PC-3 (cell line): ENCODE data around the gene DMD. TPM values are rescaled to one million over a fixed set of nuclear protein-coding genes. Genes with fewer than 3 reads are reported as not detected.

Experiments used
- ATAC-seq: fragments of 200-7000 bp; cut with Tn5 transposase; 2 replicates; pipeline ENCODE4 v1.9.1; 2020; ENCODE audit warnings: mild to moderate bottlenecking, moderate library complexity
- BruUV-seq: library from RNA; stranded (reverse); fragments of 400-500 nt; replicated peaks from 2 replicates; lab custom pipeline; 2021; lab: Mats Ljungman, UMichigan
- CTCF ChIA-PET: fragments of 300-600 bp; sonication (Branson Sonifier 250); formaldehyde crosslinking; loops from one replicate; lab custom pipeline; 2022; ENCODE audit warnings: antibody characterized with exemption; lab: Charles Lee
- POLR2A ChIA-PET: fragments of 300-600 bp; sonication (Branson Sonifier 250); formaldehyde crosslinking; loops from one replicate; lab custom pipeline; 2022; ENCODE audit warnings: antibody characterized with exemption; ENCODE audit not compliant: unreplicated experiment; lab: Charles Lee
- DNase-seq: peaks from one replicate; pipeline ENCODE4 v3.0.0-alpha.2; 2015
- H2AFZ ChIP-seq: fragments of 300-600 bp; sonication (generic); 2 replicates; pipeline ENCODE4 v1.6.0; 2016; ENCODE audit warnings: antibody characterized with exemption, low read length
- H3F3A ChIP-seq: fragments of 300-600 bp; sonication (generic); one replicate; pipeline ENCODE4 v1.6.0; 2017; ENCODE audit warnings: antibody characterized with exemption, low read length, control low read depth, mild to moderate bottlenecking; ENCODE audit not compliant: unreplicated experiment
- H3K27ac ChIP-seq: fragments of 300-600 bp; sonication (generic); 2 replicates; pipeline ENCODE4 v1.5.1; 2016; ENCODE audit warnings: mild to moderate bottlenecking, low read length
- H3K27me3 ChIP-seq: fragments of 300-600 bp; sonication (generic); 2 replicates; pipeline ENCODE4 v1.6.1; 2016; ENCODE audit warnings: low read length, mixed read lengths
- H3K36me3 ChIP-seq: fragments of 300-600 bp; sonication (generic); 2 replicates; pipeline ENCODE4 v1.6.1; 2016; ENCODE audit warnings: low read depth, mixed run types, low read length, mixed read lengths
- H3K4me1 ChIP-seq: fragments of 300-600 bp; sonication (generic); 2 replicates; pipeline ENCODE4 v1.5.1; 2016; ENCODE audit warnings: low read length; ENCODE audit not compliant: insufficient read depth
- H3K4me2 ChIP-seq: fragments of 300-600 bp; sonication (generic); 2 replicates; pipeline ENCODE4 v1.6.0; 2016; ENCODE audit warnings: low read length
- H3K4me3 ChIP-seq: fragments of 300-600 bp; sonication (generic); 2 replicates; pipeline ENCODE4 v1.5.1; 2016; ENCODE audit warnings: mild to moderate bottlenecking, low read length, mixed read lengths
- H3K79me2 ChIP-seq: fragments of 300-600 bp; sonication (generic); 2 replicates; pipeline ENCODE4 v1.6.1; 2017; ENCODE audit warnings: low read length, mixed read lengths
- H3K9ac ChIP-seq: fragments of 300-600 bp; sonication (generic); 2 replicates; pipeline ENCODE4 v1.6.0; 2016; ENCODE audit warnings: mild to moderate bottlenecking, low read length
- H3K9me2 ChIP-seq: fragments of 300-600 bp; sonication (generic); replicated peaks from 2 replicates; pipeline ENCODE4 v1.6.1; 2016; ENCODE audit warnings: mixed run types, low read length, mixed read lengths
- H3K9me3 ChIP-seq: fragments of 300-600 bp; sonication (generic); 2 replicates; pipeline ENCODE4 v1.6.1; 2016; ENCODE audit warnings: low read length, mixed read lengths
- H4K20me1 ChIP-seq: fragments of 300-600 bp; sonication (generic); 2 replicates; pipeline ENCODE4 v1.6.1; 2016; ENCODE audit warnings: low read length, mixed read lengths
- CTCF ChIP-seq: fragments of 300-600 bp; sonication (generic); conservative IDR thresholded peaks from 2 replicates; pipeline ENCODE4 v1.5.1; 2017; ENCODE audit warnings: antibody characterized with exemption, low read depth, mild to moderate bottlenecking, low read length
- EZH2 ChIP-seq: fragments of 300-600 bp; sonication (generic); IDR thresholded peaks from one replicate; pipeline ENCODE4 v1.6.1; 2017; ENCODE audit warnings: antibody characterized with exemption, mild to moderate bottlenecking, low read length; ENCODE audit not compliant: unreplicated experiment
- EZH2phosphoT487 ChIP-seq: fragments of 300-600 bp; sonication (generic); IDR thresholded peaks from 2 replicates; pipeline ENCODE4 v1.6.1; 2018; ENCODE audit warnings: mild to moderate bottlenecking, antibody characterized with exemption, low read length, borderline replicate concordance
- intact Hi-C: fragments of 100-400 bp; cut with micrococcal nuclease; formaldehyde crosslinking; loops from 2 replicates; pipeline ENCODE4 v1.9.0; 2023
- total RNA-seq: library from RNA; depleted of rRNA; stranded (reverse); fragments of >200 nt; gene quantifications from 2 replicates; pipeline ENCODE4 v1.2.3, GENCODE V29; 2014

DMD gene
- total RNA-seq, 1 experiment from 2014 or later, result not detected

GRCh38 chrX:31279359-31279758, 1932.0 kb downstream of the DMD start:
- H3K27ac ChIP-seq, result no peak overlapping the region
- intact Hi-C loops, result no loop called here
- H3F3A ChIP-seq, result no peaks in the 10 kb centered on the region
- H3K79me2 ChIP-seq, result no peaks in the 10 kb centered on the region
- ChIA-PET POLR2A (no interaction called here), CTCF (no interaction called here)
- H3K27me3 ChIP-seq, result no peaks in the 10 kb centered on the region
- H3K4me3 ChIP-seq, result no peak overlapping the region
- BruUV-seq, result no TSS peak
- no peaks in the 10 kb centered on the region for H3K9me2 ChIP-seq
- no peak overlapping the region for H3K9ac ChIP-seq
- no peaks in the 10 kb centered on the region for H3K9me3 ChIP-seq
- no peaks in the 10 kb centered on the region for H4K20me1 ChIP-seq
- H2AFZ ChIP-seq, result no peak overlapping the region
- ATAC-seq (no peak), DNase-seq (peak; percentile 3)
- H3K36me3 ChIP-seq, result no peaks in the 10 kb centered on the region
- no peak overlapping the region for H3K4me2 ChIP-seq
- no peaks in the 10 kb centered on the region for H3K4me1 ChIP-seq
- TF ChIP-seq CTCF, result peak; percentile 42
- no peak for TF ChIP-seq EZH2

GRCh38 chrX:31272472-31272775, 1938.9 kb downstream of the DMD start:
- Histone ChIP-seq H3K9ac (no peak overlapping the region), H3K9me3 (no peaks in the 10 kb centered on the region), H2AFZ (no peak overlapping the region), H3K79me2 (no peaks in the 10 kb centered on the region), H3K4me2 (no peak overlapping the region), H3K4me3 (no peak overlapping the region), H3K27me3 (peaks cover 13% of the 10 kb centered on the region; the same call in 1 of the 2 replicates), H3K36me3 (no peaks in the 10 kb centered on the region), H3K27ac (no peak overlapping the region), H3K9me2 (no peaks in the 10 kb centered on the region), H4K20me1 (no peaks in the 10 kb centered on the region), H3K4me1 (no peaks in the 10 kb centered on the region), H3F3A (no peaks in the 10 kb centered on the region)
- intact Hi-C loops, result no loop called here
- ATAC-seq (no peak), DNase-seq (no peak)
- ChIA-PET POLR2A (no interaction called here), CTCF (no interaction called here)
- BruUV-seq, result no TSS peak
- no peak for TF ChIP-seq EZH2phosphoT487
- no peak for TF ChIP-seq CTCF
- TF ChIP-seq EZH2, result no peak

GRCh38 chrX:31271615-31272471, 1939.5 kb downstream of the DMD start:
- Histone ChIP-seq H3K4me2 (no peak overlapping the region), H3K9me2 (no peaks in the 10 kb centered on the region), H2AFZ (no peak overlapping the region), H4K20me1 (no peaks in the 10 kb centered on the region), H3K4me3 (no peak overlapping the region), H3F3A (no peaks in the 10 kb centered on the region), H3K27ac (no peak overlapping the region), H3K9me3 (no peaks in the 10 kb centered on the region), H3K79me2 (no peaks in the 10 kb centered on the region), H3K36me3 (no peaks in the 10 kb centered on the region), H3K27me3 (peaks cover 15% of the 10 kb centered on the region; the same call in 1 of the 2 replicates), H3K9ac (no peak overlapping the region), H3K4me1 (no peaks in the 10 kb centered on the region)
- BruUV-seq, result no TSS peak
- intact Hi-C loops, result no loop called here
- POLR2A ChIA-PET, result no interaction called here
- peak; percentile 2 for DNase-seq
- no peak for ATAC-seq
- TF ChIP-seq CTCF (no peak), EZH2 (no peak), EZH2phosphoT487 (no peak)
- CTCF ChIA-PET, result no interaction called here
